GM19240 (cell line): ENCODE measurements around the gene GAS6.

Source experiments
- DNase-seq: peaks from one replicate; pipeline ENCODE4 v3.0.0; 2011; ENCODE audit warnings: low spot score; ENCODE audit not compliant: insufficient read length

The GAS6 gene

GRCh38 chr13:113775451-113776145 is 88.3 kb downstream of the GAS6 start:
- DNase-seq = no peak

GRCh38 chr13:113774177-113775107 is 89.4 kb downstream of the GAS6 start:
- DNase-seq = no peak

GRCh38 chr13:113771709-113772331 is 92.1 kb downstream of the GAS6 start:
- no peak for DNase-seq

- no peak for DNase-seq
Observed at GRCh38 chr13:113770937-113771336, 92.9 kb downstream of the GAS6 start.
